ENCODE data around the gene IQSEC1.

IQSEC1 gene

GRCh38 chr3:13106308-13107001 lies 33.2 kb upstream of the IQSEC1 start:
- no peak for DNase-seq

DNA sequence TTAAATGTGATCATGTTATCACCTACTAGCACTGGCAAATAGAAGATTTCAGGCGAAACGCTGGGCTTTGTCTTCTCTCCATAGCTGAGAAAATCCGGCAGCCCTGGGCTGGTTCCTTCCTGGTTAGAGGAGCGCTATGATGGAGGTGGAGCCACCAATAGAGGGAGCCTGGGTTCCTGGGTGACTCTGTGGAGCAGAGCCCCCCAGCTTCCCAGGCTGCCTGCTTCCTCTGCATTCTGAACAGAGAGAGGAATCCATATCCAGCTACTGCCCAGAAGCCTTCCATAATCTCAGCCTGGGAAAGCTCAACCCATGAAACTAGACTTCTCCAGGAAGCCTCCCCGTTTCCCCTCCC lies 32.6 kb upstream of the IQSEC1 start:
- DNase-seq = no peak

- no peak for DNase-seq
Measured at GRCh38 chr3:13105181-13105895, 32.1 kb upstream of the IQSEC1 start.

DNA sequence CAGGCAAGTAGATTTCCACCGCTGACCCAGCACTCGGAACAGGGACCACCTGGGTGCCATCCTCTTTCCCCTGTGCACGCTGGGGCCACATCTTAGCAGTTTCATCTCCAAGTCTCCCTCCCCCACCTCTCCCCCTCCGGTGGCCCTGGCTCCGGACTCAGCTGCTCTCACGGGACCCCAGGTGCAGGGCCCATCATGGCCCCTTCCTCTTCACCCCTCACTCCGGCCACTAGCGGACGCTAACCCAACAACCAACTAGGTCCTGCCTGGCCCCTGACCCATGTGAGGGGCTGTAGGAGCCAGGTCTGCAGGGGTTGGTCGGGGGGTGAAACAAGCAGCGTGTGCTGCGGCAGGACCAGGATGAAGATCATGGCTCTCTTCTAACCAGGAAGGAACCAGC lies 31.3 kb upstream of the IQSEC1 start:
- no peak for DNase-seq

DNA sequence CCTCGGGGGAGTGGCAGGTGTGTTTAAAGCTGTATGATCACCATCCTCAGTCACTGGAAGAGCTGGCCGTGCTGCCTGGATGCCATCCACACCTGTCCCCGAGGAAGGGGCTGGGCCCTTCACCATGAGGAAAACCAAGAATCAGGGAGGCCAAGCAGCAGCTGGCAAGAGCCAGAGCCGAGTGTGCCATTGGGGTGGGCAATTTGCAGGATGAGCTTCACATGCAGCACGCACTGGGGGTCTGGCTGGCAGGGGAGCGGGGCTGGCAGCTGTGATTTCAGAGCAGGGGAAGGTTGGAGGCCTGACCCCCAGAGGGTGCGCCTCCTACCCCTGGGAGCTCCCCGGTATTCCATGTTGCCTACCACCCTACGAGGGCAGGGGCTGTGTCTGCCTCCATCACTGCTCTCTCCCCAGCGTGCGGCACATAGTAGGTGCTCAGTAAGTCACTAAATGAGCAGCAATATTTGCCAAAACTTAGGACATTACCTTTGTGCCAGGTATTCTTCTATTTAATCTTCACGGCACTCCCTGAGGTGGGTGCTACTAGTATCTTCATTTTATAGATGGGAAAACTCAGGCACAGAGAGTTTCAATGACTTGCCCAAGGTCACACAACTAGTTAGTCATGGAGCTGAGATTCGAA lies 30.3 kb upstream of the IQSEC1 start:
- DNase-seq = no peak

DNA sequence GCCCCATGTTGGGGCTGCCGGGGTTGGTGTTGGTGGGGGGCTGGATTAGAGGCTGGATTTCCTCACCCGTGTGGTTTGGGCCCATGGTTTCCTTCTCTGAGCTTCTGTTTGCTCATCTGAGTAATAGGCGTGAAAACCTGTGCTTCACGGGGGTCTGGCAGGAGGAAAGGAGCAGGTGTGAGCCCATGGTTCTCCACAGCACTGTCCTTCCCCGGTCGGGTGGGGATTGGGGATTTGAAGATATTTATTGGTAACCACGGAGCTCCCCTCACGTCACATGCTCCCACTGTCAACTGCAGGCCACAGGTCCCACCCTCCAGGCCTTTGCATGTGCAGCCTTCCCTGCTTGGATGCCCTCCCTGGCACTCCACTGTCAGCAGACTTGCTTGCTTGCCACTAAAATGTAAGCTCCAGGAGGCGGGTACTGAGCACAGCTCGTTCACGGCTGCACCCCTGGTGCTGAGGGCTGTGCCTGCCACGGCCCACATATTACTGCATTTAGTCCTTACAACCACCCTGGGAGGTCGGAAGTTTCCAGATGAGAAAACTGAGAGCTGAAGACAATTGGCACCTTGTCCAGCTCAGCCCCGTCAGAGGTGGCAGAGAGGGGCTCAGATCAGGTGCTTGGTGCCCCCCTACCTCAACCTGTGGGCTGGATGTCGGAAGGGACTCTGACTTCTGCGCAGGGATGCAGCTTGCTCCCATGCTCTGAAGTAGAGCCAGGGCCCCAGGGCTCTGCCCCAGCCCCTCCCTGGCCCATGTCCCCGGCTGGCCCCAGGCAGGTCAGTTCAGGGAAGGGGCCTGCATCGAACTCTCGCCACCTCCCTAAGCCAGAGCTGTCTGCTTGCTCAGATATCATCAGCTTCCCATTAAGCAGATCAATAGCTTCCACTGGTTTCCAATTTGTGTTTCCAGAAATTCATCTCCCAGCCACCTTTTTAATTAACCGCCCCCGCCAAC lies 29.4 kb upstream of the IQSEC1 start:
- DNase-seq = no peak

DNA sequence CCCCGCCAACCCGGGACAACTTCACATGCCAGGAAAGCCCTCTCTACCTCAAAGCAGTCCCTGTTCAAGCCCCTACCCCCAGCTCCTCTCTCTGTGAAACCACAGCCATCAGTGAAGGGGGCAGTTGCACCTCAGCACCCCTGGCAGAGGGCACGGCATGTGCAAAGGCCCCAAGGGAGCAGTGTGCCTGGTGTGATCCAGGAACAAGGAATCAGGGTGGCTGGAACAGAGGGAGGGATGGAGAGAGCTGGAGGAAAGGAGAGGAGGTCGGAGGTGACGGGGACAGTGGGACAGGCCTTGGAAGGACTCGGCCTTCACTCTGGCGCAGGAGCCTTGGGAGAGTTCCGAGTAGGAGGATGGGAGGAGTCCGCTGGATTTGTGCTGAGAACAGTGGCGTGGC lies 26.5 kb upstream of the IQSEC1 start:
- DNase-seq = peak; percentile 34

- DNase-seq = no peak
Measured at GRCh38 chr3:13098192-13098988, 25.2 kb upstream of the IQSEC1 start.

GRCh38 chr3:13096356-13096755 lies 23.1 kb upstream of the IQSEC1 start:
- DNase-seq = no peak

- peak; percentile 55 for DNase-seq
Measured at GRCh38 chr3:13095408-13095937, 22.2 kb upstream of the IQSEC1 start.

DNA sequence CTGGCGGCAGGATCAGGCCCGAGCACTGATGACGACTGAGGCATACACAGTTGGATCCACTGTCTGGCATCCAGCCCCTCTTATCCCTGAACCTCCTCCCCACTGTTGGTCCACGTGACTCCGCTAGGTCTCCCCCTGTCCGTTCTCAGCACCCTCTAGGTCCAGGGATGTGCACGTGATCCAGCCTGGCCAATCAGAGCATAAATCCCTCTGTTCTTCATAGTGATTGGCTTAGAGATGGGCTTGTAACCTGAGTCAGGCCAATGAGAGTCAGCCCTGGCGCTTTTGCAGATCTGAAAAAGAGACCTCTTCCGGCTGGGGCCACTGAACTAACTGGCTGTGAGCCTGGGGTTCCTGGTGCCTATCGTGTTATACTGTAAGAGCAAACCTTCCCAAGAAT lies 20.5 kb upstream of the IQSEC1 start:
- DNase-seq = peak; percentile 50

DNA sequence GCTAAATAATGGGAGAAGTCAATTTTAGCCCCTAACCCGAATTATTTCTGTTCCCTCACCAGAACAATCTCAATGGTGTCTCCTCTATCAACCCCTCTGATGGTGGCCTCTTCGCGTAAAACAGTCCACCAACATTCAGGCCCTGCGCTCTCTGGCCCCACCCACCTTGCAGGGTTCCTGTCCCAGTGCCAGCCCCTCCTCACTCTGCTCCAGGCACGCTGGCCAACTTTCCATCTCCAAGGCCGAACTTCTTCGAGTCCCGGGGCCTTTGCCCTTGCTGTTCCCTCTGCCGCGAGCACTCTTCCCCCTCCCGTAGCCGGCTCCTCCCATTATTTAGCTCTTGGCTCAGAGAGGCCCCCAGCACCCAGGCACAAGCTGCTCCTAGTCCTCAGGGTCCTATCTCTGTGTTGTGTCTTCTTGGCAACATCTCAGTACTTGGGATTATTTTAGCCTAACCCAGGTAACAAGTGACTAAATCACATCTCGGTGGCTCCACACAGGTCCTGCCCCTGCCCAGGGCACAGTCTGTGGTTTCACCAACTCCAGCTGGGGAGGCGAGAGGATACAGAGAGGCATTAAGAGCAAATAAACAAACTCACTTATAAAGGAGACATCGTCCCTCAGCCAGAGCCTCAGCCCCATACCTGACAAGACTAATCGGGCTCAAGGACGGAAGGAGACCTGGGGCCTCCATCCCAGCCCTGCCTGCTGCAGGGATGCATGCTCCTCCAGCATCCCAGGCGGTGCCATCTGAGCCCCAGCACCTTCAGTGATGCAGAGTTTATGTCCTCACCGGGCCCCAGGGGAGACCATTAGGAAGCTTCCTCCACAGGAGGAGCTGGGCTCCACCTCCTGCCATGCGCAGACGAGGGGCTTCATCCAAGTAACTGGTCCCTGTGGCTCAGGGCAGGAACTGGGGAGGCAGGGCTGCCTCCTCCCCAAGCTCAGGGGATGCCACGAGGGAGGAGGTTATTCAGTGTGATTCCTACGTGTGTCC lies 19.7 kb upstream of the IQSEC1 start:
- DNase-seq = peak; percentile 25

- DNase-seq = peak; percentile 60
Measured at GRCh38 chr3:13091898-13092611, 18.8 kb upstream of the IQSEC1 start.

GRCh38 chr3:13088028-13089006 lies 15.1 kb upstream of the IQSEC1 start:
- DNase-seq = peak; percentile 72

- DNase-seq = no peak
Measured at GRCh38 chr3:13087320-13087990, 14.2 kb upstream of the IQSEC1 start.

- DNase-seq = no peak
Measured at GRCh38 chr3:13086531-13086981, 13.3 kb upstream of the IQSEC1 start.

DNA sequence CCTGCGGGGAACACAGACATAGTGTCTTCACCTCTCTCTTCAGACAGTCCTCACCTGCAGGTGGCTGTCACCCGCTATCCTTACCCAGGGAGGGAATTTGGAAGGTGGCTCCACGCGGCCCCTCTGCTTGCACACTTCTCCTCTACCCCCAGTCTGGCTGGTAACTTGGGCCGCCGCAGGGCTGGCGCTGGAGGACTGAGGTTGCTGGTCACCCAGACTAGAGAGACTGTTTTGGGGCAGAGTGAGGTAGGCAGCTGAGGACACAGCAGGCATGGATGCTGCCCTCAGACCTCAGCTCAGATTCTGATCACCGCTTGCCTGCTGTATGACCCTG lies 12.6 kb upstream of the IQSEC1 start:
- no peak for DNase-seq
